HL-60 (cell line): ENCODE measurements around the gene CEBPZOS.

Experiments
- DNase-seq, 2 experiments: peaks; one replicate each; pipeline ENCODE4 v3.0.0-alpha.2; 2010 to 2020; ENCODE audit warnings: low read depth in 1 of 2, low spot score in 1 of 2
- H3K27ac ChIP-seq: fragments of 250-450 bp; sonication (Bioruptor Pico); replicated peaks from 2 replicates; pipeline ENCODE4 v1.5.1; 2020; ENCODE audit warnings: mild to moderate bottlenecking, moderate library complexity
- H3K27me3 ChIP-seq: fragments of 250-450 bp; sonication (Bioruptor Pico); 2 replicates; pipeline ENCODE4 v1.5.1; 2021; ENCODE audit warnings: mild to moderate bottlenecking, moderate library complexity; ENCODE audit not compliant: insufficient read depth, poor library complexity, severe bottlenecking
- H3K4me3 ChIP-seq: replicated peaks from 2 replicates; pipeline ENCODE4 v1.5.1; 2011; ENCODE audit warnings: mild to moderate bottlenecking, control low read depth, low read length; ENCODE audit not compliant: insufficient read depth
- GABPA ChIP-seq: IDR thresholded peaks from 2 replicates; pipeline ENCODE4 v1.6.1; 2012; ENCODE audit warnings: low read depth
- POLR2AphosphoS5 ChIP-seq: IDR thresholded peaks from 2 replicates; pipeline ENCODE4 v1.6.1; 2012; ENCODE audit warnings: low read depth
- SPI1 ChIP-seq: IDR thresholded peaks from 2 replicates; pipeline ENCODE4 v1.6.1; 2012; ENCODE audit warnings: low read depth, mild to moderate bottlenecking, borderline replicate concordance
- TF ChIP-seq, protein P1 (sequence below): IDR thresholded peaks from 2 replicates; pipeline ENCODE4 v1.6.1; 2012; ENCODE audit warnings: low read depth; ENCODE audit not compliant: insufficient replicate concordance
- TF ChIP-seq, protein P2 (sequence below): IDR thresholded peaks from one replicate; pipeline ENCODE4 v1.5.1; 2011; ENCODE audit warnings: low read length, control low read depth, inconsistent platforms; ENCODE audit not compliant: insufficient read depth

The CEBPZOS gene

DNA sequence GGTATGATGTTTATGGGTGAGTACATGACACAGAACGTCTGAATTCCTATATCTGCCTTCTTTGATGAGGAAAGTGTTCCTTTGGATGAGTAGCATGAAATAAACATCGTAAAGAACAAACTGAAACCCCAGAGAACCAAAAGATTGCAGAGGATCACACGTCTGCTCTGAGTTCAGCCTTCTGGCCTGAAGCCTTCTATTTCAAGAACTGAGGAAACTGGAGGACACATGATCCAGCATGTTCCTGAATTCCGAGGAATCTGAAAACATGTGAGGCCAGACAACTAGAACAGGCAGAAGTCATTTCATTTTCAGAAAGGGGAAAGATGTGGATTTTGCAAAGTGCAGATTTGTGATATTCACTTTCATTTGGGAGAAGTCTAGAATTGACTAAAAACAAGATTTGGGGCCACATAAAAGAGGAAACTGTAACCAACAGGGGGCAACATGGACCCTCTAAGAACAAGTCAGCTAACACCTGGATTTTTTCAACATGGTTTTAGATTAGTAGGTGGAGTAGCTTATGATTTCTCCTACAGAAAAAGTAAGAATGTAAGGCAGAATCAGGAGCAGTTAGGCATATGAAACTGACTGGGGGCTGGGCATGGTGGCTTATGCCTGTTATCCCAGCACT, 16.2 kb upstream of the CEBPZOS start:
- no peaks in the 10 kb centered on the region for H3K27me3 ChIP-seq
- no peak for DNase-seq
- no peak overlapping the region for H3K27ac ChIP-seq
- TF ChIP-seq POLR2AphosphoS5 (no peak), GABPA (no peak), SPI1 (no peak)
- TF ChIP-seq, protein P1, sequence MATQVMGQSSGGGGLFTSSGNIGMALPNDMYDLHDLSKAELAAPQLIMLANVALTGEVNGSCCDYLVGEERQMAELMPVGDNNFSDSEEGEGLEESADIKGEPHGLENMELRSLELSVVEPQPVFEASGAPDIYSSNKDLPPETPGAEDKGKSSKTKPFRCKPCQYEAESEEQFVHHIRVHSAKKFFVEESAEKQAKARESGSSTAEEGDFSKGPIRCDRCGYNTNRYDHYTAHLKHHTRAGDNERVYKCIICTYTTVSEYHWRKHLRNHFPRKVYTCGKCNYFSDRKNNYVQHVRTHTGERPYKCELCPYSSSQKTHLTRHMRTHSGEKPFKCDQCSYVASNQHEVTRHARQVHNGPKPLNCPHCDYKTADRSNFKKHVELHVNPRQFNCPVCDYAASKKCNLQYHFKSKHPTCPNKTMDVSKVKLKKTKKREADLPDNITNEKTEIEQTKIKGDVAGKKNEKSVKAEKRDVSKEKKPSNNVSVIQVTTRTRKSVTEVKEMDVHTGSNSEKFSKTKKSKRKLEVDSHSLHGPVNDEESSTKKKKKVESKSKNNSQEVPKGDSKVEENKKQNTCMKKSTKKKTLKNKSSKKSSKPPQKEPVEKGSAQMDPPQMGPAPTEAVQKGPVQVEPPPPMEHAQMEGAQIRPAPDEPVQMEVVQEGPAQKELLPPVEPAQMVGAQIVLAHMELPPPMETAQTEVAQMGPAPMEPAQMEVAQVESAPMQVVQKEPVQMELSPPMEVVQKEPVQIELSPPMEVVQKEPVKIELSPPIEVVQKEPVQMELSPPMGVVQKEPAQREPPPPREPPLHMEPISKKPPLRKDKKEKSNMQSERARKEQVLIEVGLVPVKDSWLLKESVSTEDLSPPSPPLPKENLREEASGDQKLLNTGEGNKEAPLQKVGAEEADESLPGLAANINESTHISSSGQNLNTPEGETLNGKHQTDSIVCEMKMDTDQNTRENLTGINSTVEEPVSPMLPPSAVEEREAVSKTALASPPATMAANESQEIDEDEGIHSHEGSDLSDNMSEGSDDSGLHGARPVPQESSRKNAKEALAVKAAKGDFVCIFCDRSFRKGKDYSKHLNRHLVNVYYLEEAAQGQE, result no peak
- TF ChIP-seq, protein P2, sequence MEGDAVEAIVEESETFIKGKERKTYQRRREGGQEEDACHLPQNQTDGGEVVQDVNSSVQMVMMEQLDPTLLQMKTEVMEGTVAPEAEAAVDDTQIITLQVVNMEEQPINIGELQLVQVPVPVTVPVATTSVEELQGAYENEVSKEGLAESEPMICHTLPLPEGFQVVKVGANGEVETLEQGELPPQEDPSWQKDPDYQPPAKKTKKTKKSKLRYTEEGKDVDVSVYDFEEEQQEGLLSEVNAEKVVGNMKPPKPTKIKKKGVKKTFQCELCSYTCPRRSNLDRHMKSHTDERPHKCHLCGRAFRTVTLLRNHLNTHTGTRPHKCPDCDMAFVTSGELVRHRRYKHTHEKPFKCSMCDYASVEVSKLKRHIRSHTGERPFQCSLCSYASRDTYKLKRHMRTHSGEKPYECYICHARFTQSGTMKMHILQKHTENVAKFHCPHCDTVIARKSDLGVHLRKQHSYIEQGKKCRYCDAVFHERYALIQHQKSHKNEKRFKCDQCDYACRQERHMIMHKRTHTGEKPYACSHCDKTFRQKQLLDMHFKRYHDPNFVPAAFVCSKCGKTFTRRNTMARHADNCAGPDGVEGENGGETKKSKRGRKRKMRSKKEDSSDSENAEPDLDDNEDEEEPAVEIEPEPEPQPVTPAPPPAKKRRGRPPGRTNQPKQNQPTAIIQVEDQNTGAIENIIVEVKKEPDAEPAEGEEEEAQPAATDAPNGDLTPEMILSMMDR, result no peak
- H3K4me3 ChIP-seq, result no peak overlapping the region

DNA sequence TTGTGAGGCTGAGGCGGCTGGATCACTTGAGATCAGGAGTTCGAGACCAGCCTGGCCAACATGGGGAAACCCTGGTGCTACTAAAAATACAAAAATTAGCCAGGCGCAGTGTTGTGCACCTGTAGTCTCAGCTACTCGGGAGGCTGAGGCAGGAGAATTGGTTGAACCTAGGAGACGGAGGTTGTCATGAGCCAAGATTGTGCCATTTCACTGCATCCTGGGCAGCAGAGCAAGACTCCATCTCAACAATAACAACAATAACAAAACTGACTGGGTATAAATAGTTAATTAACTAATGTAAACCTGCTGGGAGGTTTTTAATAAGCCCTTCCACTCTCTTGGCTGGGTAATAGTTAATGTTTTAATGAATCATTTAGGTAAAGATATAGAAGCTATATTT, 15.7 kb upstream of the CEBPZOS start:
- TF ChIP-seq SPI1 (no peak), POLR2AphosphoS5 (no peak), GABPA (no peak)
- TF ChIP-seq, protein P1, result no peak
- TF ChIP-seq, protein P2, result no peak
- no peak for DNase-seq
- no peaks in the 10 kb centered on the region for H3K27me3 ChIP-seq
- no peak overlapping the region for H3K27ac ChIP-seq
- H3K4me3 ChIP-seq, result no peak overlapping the region

DNA sequence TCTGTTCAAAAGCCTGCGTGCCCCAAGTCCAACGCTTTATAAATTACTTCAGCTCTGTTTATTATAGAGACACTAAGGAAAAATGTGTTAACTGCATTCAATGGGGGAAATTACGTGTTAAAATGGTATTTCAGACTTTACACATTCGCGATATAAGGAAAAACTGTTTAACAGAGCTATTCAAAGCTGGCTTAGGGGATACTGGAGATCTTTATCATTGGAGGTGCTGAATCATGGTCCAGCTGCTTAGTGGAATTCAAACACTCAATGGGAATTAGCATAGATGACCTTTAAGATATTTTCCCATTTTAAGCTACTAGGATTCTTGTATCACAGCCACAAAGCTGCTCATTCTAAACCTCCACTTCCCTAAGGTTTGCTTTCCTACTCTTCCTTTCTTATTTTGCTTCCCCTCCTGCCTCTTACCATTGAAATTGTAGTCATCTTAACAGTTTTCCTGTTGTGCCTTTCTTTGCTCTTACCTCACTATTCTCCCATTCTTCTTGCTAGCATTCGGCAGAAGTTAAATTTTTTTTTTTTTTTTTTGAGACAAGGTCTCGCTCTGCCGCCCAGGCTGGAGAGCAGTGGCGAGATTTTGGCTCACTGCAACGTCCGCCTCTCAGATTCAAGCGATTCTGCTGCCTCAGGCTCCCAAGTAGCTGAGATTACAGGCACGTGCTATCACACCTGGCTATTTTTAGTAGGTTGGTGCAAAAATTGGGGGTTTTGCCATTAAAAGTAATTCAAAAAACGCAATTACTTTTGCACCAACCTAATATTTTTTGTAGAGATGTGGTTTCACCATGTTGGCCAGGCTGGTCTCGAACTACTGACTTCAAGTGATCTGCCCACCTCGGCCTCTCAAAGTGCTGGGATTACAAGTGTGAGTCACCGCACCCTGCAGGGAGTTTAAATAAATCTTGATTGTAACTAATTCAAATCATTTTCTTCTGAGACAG, 14.3 kb upstream of the CEBPZOS start:
- Histone ChIP-seq H3K4me3 (no peak overlapping the region), H3K27ac (no peak overlapping the region), H3K27me3 (no peaks in the 10 kb centered on the region)
- no peak for TF ChIP-seq GABPA
- DNase-seq, result no peak

DNA sequence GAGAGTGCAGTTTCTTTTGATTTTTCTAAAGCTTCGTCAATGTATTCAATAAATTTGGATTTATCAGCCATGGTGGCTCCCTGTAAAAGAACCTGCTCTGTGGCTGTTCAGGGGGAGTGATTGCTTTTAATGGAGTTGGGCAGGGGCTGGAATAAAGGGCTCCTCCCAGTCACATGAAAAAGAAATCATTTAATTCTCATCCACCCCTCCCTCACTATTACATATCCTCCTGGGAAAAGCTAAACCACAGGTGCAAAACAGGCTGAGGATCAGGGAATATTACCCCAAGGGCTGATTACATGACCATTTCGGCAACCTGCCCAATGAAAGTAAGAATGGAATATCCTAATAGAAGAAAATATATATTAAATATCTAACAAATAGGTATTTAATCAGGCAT, 7.7 kb upstream of the CEBPZOS start, which contains the start of gene SULT6B1:
TSS of gene SULT6B1 (minus strand) at position 101 of the 400 bp plus-strand sequence. CDS start at position 71, 30 bp downstream.
- TF ChIP-seq SPI1 (no peak), GABPA (no peak), POLR2AphosphoS5 (no peak)
- TF ChIP-seq, protein P1, result no peak
- TF ChIP-seq, protein P2, result no peak
- Histone ChIP-seq H3K27ac (peak within 1 kb of the TSS; percentile 82), H3K4me3 (no peak within 1 kb of the TSS), H3K27me3 (no peaks in the 10 kb centered on the region)
- DNase-seq, result no peak
